GM21381 (cell line): ENCODE results near the gene AVP.
A peak's percentile ranks its signal among the peaks of the same experiment; 100 is the strongest.

Experiments
- ATAC-seq: cut with Tn5 transposase; IDR thresholded peaks from one replicate; pipeline ENCODE4 v1.9.1; 2021; ENCODE audit warnings: mild to moderate bottlenecking, moderate library complexity; ENCODE audit not compliant: unreplicated experiment

AVP gene

DNA sequence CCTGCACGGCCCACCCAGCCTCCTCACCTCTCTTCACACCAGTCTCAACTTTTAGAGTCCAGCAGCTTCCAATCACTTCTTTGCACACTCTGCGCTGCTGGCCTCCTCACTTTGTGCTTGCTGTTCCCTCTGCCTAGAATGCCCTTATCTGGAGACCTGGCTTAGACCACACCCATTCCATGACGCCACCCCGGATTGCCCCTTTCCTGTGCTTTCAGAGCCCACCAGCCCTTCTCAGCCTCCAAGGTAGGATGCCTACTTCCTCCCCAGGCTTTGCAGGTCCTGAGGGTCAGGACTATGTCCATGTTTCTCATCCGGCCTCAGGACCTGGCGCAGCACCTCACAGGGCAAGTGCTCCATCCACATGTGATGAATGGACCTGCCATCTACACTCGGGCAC lies 27.0 kb upstream of the AVP start:
- no peak for ATAC-seq

DNA sequence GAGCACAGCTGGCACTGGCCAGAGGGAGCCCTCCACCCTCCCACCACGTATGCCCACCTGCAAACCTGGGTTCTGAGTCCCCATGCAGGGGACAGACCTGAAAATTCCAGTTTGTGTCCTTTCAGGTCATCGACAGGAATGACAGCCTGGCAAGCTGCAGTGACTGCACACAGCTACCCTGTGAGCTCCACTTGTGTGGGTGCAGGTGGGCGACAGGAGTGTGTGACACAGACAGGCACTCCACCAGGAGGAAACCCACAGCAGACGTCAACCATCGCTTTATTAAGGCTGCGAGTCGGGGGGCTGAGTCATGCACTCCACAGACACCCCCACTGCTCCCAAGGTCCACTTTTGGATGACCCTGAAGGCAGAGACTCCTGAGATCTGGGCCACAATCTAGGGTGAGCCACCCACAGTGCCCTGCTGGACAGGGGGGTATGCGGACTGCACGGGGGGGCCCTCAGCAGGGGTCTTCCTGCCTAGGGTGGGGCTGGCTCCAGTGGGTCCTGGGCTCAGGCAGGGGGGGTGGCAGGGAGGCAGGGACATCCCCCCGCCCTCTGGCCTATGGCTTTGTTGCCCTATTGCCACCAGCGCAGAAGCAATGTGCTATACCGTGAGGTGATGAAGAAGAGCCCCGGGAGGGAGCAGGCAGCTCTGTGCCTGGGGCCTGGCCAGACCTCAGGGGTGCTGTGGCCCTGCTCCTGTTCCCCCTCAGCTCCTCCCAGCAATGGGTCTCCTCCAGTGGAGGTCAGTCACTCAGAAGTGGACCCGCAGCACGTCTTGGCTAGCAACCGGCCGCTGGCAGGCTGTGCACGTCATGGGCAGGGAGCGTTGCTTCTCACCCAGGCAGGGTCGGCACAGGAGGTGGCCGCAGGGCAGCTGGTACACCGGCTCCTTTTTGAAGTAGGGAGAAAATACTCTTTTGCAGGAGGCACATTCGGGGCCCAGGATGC lies 25.1 kb upstream of the AVP start:
- no peak for ATAC-seq

DNA sequence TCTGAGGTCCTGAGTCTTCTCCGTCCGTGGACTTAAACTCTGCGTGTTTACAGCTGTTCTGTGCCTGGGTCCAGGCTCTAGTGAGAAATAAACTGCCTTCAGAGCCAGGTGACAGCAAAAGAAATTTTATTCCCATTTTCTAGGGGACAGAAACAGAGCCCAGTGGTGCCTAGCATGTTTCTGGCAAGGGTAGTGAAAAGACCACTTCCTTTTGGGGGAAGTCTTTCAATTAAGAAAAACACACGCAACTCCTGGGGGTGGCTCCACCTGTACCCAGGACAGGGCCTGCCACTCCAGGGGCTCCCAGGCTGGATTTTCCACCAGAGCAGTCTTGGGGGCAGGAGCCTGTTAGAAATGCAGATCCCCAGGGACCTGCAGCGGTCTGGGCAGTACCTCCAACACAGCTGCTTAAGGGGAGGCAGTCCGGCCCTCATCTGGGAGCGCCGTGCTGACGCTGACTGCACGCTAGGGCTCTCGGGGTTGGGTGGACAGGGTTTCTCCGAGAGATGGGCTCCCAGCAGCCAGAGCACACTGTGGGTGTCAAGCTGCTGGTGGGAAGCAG lies 23.0 kb upstream of the AVP start:
- no peak for ATAC-seq

- ATAC-seq: no peak
These were observed 22.3 kb upstream of the AVP start for GRCh38 chr20:3106658-3107463.

GRCh38 chr20:3106185-3106584 lies 21.7 kb upstream of the AVP start:
- no peak for ATAC-seq

DNA sequence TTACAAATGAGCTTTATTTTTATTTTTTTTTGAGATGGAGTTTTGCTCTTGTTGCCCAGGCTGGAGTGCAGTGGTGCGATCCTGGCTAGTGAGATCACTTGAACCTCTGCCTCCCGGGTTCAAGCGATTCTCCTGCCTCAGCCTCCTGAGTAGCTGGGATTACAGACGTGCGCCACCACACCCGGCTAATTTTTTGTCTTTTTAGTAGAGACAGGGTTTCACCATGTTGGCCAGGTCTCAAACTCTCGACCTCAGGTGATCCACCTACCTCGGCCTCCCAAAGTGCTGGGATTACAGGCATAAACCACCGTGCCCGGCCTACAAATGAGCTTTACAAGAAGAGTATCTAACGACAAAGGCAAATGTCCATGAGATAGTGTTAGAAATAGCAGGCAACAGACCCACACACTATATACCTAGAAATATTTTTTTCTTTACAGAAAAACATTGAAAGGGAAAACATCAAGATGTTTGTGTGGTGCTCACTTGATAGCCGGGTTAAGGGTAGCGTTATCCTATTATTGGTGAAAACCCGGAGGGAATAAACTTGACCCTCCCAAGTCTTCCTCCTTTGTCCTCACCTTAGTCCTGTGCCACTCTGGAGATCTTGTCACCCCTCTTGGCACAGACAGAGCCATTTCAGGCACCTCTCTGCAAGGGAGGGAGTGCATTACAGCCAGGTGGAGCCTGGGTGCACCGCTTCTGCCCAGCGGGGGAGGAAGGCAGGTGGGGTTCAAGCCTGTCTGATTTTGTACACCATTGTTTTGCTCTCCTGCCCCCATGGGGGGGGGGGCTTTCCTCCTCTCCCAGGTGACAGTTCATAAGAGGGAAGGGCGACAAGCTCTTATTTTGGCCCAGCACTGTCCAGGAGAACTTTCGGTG lies 21.0 kb upstream of the AVP start:
- no peak for ATAC-seq

- ATAC-seq: no peak
These were observed 19.0 kb upstream of the AVP start for GRCh38 chr20:3103369-3104032.

GRCh38 chr20:3102575-3103368 lies 18.2 kb upstream of the AVP start:
- ATAC-seq: no peak

DNA sequence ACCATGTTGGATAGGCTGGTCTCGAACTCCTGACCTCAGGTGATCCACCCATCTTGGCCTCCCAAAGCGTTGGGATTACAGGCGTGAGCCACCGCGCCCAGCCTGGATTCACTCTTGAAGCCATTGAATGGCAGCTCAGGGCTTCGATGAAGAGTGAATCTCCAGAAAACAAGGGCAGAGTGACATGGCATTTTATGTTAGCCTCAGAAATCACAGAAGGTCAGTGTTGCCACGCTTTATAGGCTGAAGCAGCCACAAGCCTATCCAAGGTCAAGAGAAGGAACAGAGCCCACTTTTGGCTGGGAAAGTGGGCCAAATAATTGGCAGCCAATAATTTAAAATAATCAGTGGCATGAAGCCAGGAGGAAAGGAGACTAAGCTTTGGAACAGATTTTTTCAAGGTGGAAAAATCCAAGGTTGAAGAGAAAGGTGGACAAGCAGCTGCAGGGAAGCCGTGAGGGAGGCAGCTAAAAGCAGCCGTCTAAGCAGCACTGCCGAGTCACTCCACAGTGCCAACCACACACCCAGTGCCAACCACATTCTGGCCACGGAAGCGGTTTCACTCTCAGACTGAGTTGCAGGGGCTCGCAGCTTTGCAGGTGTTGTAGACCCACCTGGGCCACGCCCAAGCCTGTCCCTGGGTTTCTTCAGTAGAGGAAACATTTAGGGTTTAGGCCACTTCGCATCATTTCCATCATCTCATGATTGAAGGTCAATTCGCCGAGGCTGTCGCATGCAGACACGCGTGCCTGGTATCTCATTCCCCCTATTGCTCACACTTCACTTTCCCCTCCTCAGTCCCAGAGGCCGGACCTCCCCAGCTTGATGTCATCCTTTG lies 17.4 kb upstream of the AVP start:
- peak; percentile 51 for ATAC-seq

- no peak for ATAC-seq
These were observed 16.7 kb upstream of the AVP start for GRCh38 chr20:3101251-3101650.

DNA sequence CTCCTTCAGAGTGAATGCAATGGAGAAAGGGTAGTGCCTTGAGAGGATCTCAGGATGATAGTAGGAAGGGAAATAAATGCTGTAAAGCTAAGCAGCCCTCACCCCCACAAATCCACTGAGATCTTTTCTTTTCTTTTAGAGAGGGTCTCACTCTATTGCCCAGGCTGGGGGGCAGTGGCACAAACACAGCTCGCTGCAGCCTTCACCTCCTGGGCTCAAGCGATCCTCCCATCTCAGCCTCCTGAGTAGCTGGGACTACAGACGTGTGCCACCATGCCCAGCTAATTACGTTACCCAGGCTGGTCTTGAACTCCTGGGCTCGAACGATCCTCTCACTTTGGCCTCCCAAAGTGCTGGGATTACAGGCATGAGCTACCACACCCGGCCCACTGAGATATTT lies 16.0 kb upstream of the AVP start:
- no peak for ATAC-seq

- ATAC-seq: no peak
These were observed 10.5 kb upstream of the AVP start for GRCh38 chr20:3094848-3095629.

- no peak for ATAC-seq
These were observed 9.4 kb upstream of the AVP start for GRCh38 chr20:3093861-3094361.

DNA sequence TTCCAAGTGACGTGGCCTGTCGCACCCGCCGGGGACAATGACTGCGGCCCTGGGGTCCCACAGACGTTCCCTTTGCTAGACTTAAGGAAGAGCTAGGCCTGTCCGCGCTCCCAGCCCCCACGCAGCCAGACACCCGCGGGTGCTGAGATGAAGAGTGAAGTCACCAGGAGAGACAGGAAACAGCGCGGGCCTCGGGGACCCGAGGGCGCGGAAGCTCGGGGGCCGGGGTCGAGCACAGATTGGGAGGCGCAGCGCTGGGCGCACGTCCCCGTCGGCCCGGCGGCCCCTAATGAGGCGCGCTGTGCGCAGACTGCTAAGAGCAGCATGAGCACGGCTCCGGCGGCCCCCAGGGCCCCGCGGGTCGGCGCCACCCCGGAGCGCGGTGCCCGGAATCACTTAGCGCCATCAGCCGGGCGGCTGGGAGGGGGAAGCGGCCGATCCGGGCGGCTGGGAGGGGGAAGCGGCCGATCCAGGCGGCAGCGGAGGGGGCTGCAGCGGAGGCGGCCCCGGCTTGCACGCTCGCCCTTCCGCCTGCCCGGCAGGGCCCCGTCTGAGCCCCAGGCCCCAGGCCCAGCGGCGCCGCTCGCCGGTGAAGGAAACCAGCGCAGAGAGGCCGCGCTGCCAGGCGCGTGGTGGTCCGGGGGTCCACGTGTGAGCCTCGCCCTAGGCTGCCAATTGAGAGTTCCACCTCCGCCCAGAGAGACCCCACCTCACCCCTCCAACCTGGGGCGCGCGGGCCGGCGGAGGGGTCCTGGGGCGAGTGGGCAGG lies 8.3 kb upstream of the AVP start:
- no peak for ATAC-seq

DNA sequence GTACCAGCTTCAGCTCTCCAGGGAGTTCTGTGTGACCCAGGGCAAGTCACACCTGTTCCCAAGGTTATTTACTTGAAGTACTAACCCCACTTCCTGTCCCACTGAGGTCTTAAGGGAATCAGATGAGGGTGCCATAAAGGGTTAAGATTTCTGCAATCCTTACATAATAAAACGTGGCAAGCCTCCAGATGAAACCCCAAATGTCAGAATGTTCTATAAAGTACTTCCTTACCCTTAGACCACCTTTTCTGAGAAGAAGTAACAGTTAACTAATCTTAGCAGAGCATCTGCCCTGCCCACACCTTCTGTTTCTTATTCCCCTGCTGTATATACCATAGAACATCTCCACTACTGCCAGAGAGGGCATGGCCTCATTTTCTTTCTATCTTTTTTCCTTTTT lies 6.0 kb upstream of the AVP start:
- no peak for ATAC-seq

DNA sequence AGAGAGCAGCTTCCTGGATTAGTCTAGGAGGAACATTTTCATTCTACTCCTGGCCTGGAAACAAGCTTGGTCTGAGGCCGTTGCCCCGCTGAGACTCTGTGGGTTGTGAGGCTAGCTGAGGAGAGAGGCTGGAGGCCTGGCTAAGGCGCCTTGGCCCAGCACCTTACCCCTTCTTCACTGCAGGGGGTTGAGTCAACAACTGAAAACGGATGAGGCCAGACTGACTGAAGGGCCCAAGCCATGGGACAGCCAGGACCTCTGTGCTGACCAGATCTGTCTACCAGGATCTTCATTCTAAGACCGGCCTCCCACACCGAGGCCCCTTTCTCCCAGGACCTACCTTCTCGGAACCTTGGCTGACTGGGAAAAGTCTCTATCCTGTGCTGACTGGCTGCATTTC lies 3.5 kb upstream of the AVP start:
- ATAC-seq: no peak

GRCh38 chr20:3085571-3086072 lies 1.1 kb upstream of the AVP start:
- no peak for ATAC-seq
